Fibroblast of lung (primary cell): ENCODE results near the gene LCN10. TPM values are rescaled to one million over a fixed set of nuclear protein-coding genes. Genes with fewer than 3 reads are reported as not detected.
A peak's percentile ranks its signal among the peaks of the same experiment; 100 is the strongest.
"Not testable (repeated sequence)": the region's sequence is repeated elsewhere in the genome, so short reads cannot be mapped to it uniquely, and the experiment has no call there.

Experiments used
- DNase-seq, 2 donors: peaks; one replicate each; pipeline versions ENCODE4 v3.0.0 to v3.0.0-alpha.2; 2010; ENCODE audit warnings: low read depth in 2 of 2
- H2AFZ ChIP-seq: 2 replicates; pipeline ENCODE4 v1.5.1; 2012; ENCODE audit warnings: low read length, control low read depth, inconsistent platforms
- H3K27ac ChIP-seq: 2 replicates; pipeline ENCODE4 v1.5.1; 2011; ENCODE audit warnings: low read length, control low read depth; ENCODE audit not compliant: insufficient read depth
- H3K27me3 ChIP-seq: 2 replicates; pipeline ENCODE4 v1.5.1; 2011; ENCODE audit warnings: mild to moderate bottlenecking, low read length; ENCODE audit not compliant: control insufficient read depth, insufficient read depth
- H3K36me3 ChIP-seq: 2 replicates; pipeline ENCODE4 v1.5.1; 2011; ENCODE audit warnings: low read length; ENCODE audit not compliant: control insufficient read depth, insufficient read depth
- H3K4me1 ChIP-seq: 2 replicates; pipeline ENCODE4 v1.5.1; 2011; ENCODE audit warnings: low read length; ENCODE audit not compliant: control insufficient read depth, insufficient read depth; ENCODE audit errors: extremely low read depth
- H3K4me2 ChIP-seq: 2 replicates; pipeline ENCODE4 v1.5.1; 2011; ENCODE audit warnings: low read length, control low read depth; ENCODE audit not compliant: insufficient read depth; ENCODE audit errors: extremely low read depth
- H3K4me3 ChIP-seq, 4 experiments: fragments of 200-600 bp in 1 of 4; sonication (generic) in 1 of 4; replicated peaks in 1 of 4; 2 replicates each; pipeline ENCODE4 v1.5.1; 2011 to 2016; ENCODE audit warnings: low read length in 4 of 4, low read depth in 3 of 4, mild to moderate bottlenecking in 3 of 4, control low read depth in 2 of 4, inconsistent platforms in 1 of 4, mixed read lengths in 1 of 4; ENCODE audit not compliant: insufficient read depth in 1 of 4; ENCODE audit errors: control extremely low read depth in 1 of 4
- H3K79me2 ChIP-seq: 2 replicates; pipeline ENCODE4 v1.5.1; 2012; ENCODE audit warnings: mild to moderate bottlenecking, low read length, inconsistent platforms; ENCODE audit not compliant: control insufficient read depth, insufficient read depth
- H3K9ac ChIP-seq: 2 replicates; pipeline ENCODE4 v1.5.1; 2011; ENCODE audit warnings: mild to moderate bottlenecking, low read length, control low read depth; ENCODE audit not compliant: insufficient read depth
- H3K9me3 ChIP-seq: 2 replicates; pipeline ENCODE4 v1.5.1; 2012; ENCODE audit warnings: low read depth, low read length; ENCODE audit not compliant: control insufficient read depth, insufficient read depth
- H4K20me1 ChIP-seq: 2 replicates; pipeline ENCODE4 v1.5.1; 2011; ENCODE audit warnings: low read length; ENCODE audit not compliant: control insufficient read depth, insufficient read depth; ENCODE audit errors: extremely low read depth
- EZH2 ChIP-seq: IDR thresholded peaks from 2 replicates; pipeline ENCODE4 v1.5.1; 2012; ENCODE audit warnings: low read length, control low read depth, mild to moderate bottlenecking; ENCODE audit errors: missing control alignments
- polyA plus RNA-seq, 2 donors: library from polyadenylated mRNA; depleted of rRNA in 1 of 2; stranded (reverse) in 1 of 2; unstranded in 1 of 2; fragments of >200 nt; gene quantifications; 2 replicates each; pipeline ENCODE4 v1.2.1, GENCODE V29; 2011 to 2012; ENCODE audit warnings: missing spikeins in 1 of 2
- total RNA-seq: library from RNA; depleted of rRNA; stranded (reverse); fragments of >200 nt; gene quantifications from 2 replicates; pipeline ENCODE4 v1.2.1, GENCODE V29; 2014
- TF ChIP-seq, protein P1 (sequence below), 2 donors: IDR thresholded peaks in 1 of 2; conservative IDR thresholded peaks in 1 of 2; 1 replicate in 1 of 2; 2 replicates in 1 of 2; pipeline ENCODE4 v1.5.1; 2011 to 2012; ENCODE audit warnings: low read length in 2 of 2, control low read depth in 1 of 2, inconsistent platforms in 1 of 2, low read depth in 1 of 2, mild to moderate bottlenecking in 1 of 2

Gene LCN10
- total and polyA plus RNA-seq, 2 donors (not counting 1 experiment from before 2014, with no cell fraction given): not detected

DNA sequence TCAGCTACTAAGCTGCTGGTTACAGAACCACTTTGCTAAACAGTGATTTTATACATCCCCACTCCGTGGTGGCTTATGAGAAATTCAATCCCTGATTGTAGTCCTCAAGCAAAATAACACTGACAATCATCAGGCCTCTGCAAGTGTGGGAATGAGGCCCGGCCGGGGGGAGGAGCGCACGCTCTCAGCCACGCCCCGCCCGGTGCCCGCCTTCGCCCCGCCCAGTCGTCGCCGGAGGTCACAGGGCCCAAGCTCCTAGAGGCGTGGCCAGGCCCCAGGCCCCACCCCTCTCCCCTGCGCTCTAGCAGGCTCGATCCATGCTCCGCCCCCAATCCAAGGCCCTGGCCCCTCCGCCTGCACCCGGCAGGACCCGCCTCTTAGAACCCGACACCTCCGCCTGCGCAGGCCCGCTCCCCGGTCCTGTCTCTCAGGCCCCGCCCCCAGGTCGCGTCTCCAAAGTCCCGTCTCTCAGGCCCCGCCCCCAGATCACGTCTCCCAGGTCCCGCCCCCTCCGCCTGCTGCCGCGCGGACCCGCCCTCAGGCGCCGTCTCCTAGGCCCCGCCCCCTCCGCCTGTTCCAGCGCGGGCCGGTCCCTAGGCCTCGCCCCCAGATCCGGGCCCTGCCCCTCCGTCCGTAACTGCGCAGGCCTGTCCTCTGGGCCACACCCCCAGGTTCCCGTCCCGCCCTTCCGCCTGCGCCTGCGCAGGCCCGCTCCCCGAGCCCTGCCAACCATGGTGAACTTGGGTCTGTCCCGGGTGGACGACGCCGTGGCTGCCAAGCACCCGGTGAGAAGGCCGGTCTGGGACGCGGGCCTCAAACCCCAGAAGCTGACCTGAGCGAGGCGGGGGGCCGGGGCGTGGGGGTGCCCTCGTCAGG lies 48.1 kb upstream of the LCN10 start, which contains the start of gene TMEM141:
TSS of gene TMEM141 (plus strand) at position 705 of the 876 bp plus-strand sequence. CDS start at position 732, 27 bp downstream.
- no peaks in the 10 kb centered on the region for H4K20me1 ChIP-seq
- H3K36me3 ChIP-seq: peaks cover 2% of the 10 kb centered on the region
- peak within 1 kb of the TSS; percentile 60 for H2AFZ ChIP-seq
- TF ChIP-seq, protein P1, sequence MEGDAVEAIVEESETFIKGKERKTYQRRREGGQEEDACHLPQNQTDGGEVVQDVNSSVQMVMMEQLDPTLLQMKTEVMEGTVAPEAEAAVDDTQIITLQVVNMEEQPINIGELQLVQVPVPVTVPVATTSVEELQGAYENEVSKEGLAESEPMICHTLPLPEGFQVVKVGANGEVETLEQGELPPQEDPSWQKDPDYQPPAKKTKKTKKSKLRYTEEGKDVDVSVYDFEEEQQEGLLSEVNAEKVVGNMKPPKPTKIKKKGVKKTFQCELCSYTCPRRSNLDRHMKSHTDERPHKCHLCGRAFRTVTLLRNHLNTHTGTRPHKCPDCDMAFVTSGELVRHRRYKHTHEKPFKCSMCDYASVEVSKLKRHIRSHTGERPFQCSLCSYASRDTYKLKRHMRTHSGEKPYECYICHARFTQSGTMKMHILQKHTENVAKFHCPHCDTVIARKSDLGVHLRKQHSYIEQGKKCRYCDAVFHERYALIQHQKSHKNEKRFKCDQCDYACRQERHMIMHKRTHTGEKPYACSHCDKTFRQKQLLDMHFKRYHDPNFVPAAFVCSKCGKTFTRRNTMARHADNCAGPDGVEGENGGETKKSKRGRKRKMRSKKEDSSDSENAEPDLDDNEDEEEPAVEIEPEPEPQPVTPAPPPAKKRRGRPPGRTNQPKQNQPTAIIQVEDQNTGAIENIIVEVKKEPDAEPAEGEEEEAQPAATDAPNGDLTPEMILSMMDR (conservative IDR thresholded peaks at IDR 0.05 in 1 of 2, IDR thresholded peaks at IDR 0.05 in 1 of 2; ENCODE audit: low read depth in 1 of 2, low read length in 2 of 2): no peak
- TF ChIP-seq EZH2: no peak
- DNase-seq: peak; percentile 97 to 99
- peaks cover 4% of the 10 kb centered on the region for H3K79me2 ChIP-seq
- no peaks in the 10 kb centered on the region for H3K27me3 ChIP-seq
- peak within 1 kb of the TSS; percentile 48 for H3K27ac ChIP-seq
- peak within 1 kb of the TSS; percentile 80 to 91 (median 90) for H3K4me3 ChIP-seq
- H3K9ac ChIP-seq: peak within 1 kb of the TSS; percentile 71
- peak within 1 kb of the TSS; percentile 90 for H3K4me2 ChIP-seq
- peaks cover 4% of the 10 kb centered on the region for H3K4me1 ChIP-seq
- no peaks in the 10 kb centered on the region for H3K9me3 ChIP-seq

DNA sequence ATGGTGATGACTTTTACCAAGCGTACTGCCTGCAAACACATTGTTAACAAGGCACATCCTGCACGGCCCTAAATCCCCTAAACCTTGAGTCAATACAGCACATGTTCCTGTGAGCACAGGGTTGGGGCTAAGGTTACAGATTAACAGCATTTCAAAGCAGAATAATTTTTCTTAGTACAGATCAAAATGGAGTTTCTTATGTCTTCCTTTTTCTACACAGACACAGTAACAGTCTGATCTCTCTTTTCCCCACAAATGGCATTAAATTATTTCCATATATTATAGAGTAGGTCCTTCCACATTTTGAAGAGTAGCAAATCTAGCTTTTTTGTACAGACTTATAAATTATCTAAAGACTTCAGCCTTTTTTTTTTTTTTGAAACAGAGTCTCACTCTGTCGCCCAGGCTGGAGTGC lies 46.8 kb upstream of the LCN10 start:
- Histone ChIP-seq H3K9me3 (no peaks in the 10 kb centered on the region), H3K4me3 (no peak overlapping the region), H3K79me2 (peaks cover 4% of the 10 kb centered on the region), H3K4me2 (no peak overlapping the region), H3K27ac (no peak overlapping the region), H4K20me1 (no peaks in the 10 kb centered on the region), H3K27me3 (no peaks in the 10 kb centered on the region), H3K4me1 (peaks cover 4% of the 10 kb centered on the region), H3K9ac (no peak overlapping the region), H2AFZ (no peak overlapping the region), H3K36me3 (peaks cover 2% of the 10 kb centered on the region)
- no peak for DNase-seq
- TF ChIP-seq EZH2: no peak
- TF ChIP-seq, protein P1 (conservative IDR thresholded peaks at IDR 0.05 in 1 of 2, IDR thresholded peaks at IDR 0.05 in 1 of 2; ENCODE audit: low read depth in 1 of 2, low read length in 2 of 2): no peak

DNA sequence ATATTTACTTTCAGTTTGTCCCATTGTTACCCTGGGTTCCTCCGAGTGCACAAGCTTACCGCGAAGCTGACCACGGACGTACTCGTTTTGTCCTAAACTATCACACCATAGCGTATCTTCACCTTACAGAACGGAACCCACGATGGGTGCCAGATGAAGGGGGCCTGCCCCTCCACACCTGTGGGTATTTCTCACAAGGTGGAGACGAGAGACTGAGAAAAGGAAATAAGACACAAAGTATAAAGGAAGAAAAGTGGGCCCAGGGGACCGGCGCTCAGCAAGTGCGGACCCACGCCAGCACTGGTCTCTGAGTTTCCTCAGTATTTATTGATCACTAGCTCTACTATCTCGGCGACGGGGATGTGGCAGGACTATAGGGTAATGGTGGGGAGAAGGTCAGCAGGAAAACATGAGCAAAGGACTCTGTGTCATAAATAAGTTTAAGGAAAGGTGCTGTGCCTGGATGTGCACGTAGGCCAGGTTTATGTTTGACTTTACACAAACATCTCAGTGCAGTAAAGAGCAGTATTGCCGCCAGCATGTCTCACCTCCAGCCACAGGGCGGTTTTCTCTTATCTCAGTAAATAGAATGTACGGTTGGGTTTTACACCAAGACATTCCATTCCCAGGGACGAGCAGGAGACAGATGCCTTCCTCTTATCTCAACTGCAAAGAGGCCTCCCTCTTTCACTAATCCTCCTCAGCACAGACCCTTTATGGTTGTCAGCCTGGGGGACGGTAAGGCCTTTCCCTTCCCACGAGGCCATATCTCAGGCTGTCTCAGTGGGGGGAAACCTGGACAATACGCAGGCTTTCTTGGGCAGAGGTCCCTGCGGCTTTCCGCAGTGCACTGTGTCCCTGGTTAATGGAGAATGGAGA lies 46.1 kb upstream of the LCN10 start:
- not testable (repeated sequence) for DNase-seq, H3K9me3 ChIP-seq, H3K27ac ChIP-seq, H4K20me1 ChIP-seq, H3K79me2 ChIP-seq, H3K9ac ChIP-seq, H3K4me3 ChIP-seq, H3K27me3 ChIP-seq, H3K4me2 ChIP-seq, H3K36me3 ChIP-seq, H2AFZ ChIP-seq, H3K4me1 ChIP-seq
